ENCODE results near the gene CDS2.
A peak's percentile ranks its signal among the peaks of the same experiment; 100 is the strongest.

CDS2 gene

GRCh38 chr20:5172903-5173463 lies 46.2 kb downstream of the CDS2 start:
- peak overlapping the region in 1 of 3 experiments; percentile 86 for H3K27ac Mint-ChIP-seq
- H3K27me3 Mint-ChIP-seq (ENCODE audit: low read depth): no peaks in the 10 kb centered on the region
- H3K4me1 Mint-ChIP-seq: peaks cover 44% of the 10 kb centered on the region
- H3K4me3 Mint-ChIP-seq: no peak overlapping the region
- no peak for TF ChIP-seq CTCF (IDR thresholded peaks at IDR 0.05; ENCODE audit: unreplicated experiment in 3 of 3)
- peaks cover 9% of the 10 kb centered on the region for H3K36me3 Mint-ChIP-seq (ENCODE audit: low read depth)
- no peaks in the 10 kb centered on the region for H3K9me3 Mint-ChIP-seq

- no peak for TF ChIP-seq CTCF (IDR thresholded peaks at IDR 0.05; ENCODE audit: unreplicated experiment in 3 of 3)
- H3K27ac Mint-ChIP-seq: no peak overlapping the region
- H3K36me3 Mint-ChIP-seq (ENCODE audit: low read depth): peaks cover 14% of the 10 kb centered on the region
- H3K4me1 Mint-ChIP-seq: peaks cover 42% of the 10 kb centered on the region
- H3K9me3 Mint-ChIP-seq: no peaks in the 10 kb centered on the region
- H3K27me3 Mint-ChIP-seq (ENCODE audit: low read depth): no peaks in the 10 kb centered on the region
- H3K4me3 Mint-ChIP-seq: no peak overlapping the region
Measured at GRCh38 chr20:5173751-5174150, 46.9 kb downstream of the CDS2 start.

- Mint-ChIP-seq H3K9me3 (no peaks in the 10 kb centered on the region), H3K4me1 (peaks cover 9% of the 10 kb centered on the region), H3K36me3 (ENCODE audit: low read depth) (peaks cover 19% of the 10 kb centered on the region), H3K27ac (no peak overlapping the region), H3K4me3 (no peak overlapping the region), H3K27me3 (ENCODE audit: low read depth) (no peaks in the 10 kb centered on the region)
- no peak for TF ChIP-seq CTCF (IDR thresholded peaks at IDR 0.05; ENCODE audit: unreplicated experiment in 3 of 3)
Measured at GRCh38 chr20:5177071-5177470, 50.3 kb downstream of the CDS2 start.

- Mint-ChIP-seq H3K9me3 (no peaks in the 10 kb centered on the region), H3K36me3 (ENCODE audit: low read depth) (peaks cover 27% of the 10 kb centered on the region), H3K27ac (no peak overlapping the region), H3K4me1 (no peaks in the 10 kb centered on the region), H3K27me3 (ENCODE audit: low read depth) (no peaks in the 10 kb centered on the region), H3K4me3 (no peak overlapping the region)
- TF ChIP-seq CTCF (IDR thresholded peaks at IDR 0.05; ENCODE audit: unreplicated experiment in 3 of 3): no peak
Measured at GRCh38 chr20:5178046-5178445, 51.2 kb downstream of the CDS2 start.

- H3K9me3 Mint-ChIP-seq: no peaks in the 10 kb centered on the region
- H3K36me3 Mint-ChIP-seq (ENCODE audit: low read depth): peaks cover 40% of the 10 kb centered on the region
- no peaks in the 10 kb centered on the region for H3K4me1 Mint-ChIP-seq
- TF ChIP-seq CTCF (IDR thresholded peaks at IDR 0.05; ENCODE audit: unreplicated experiment in 3 of 3): no peak
- no peak overlapping the region for H3K27ac Mint-ChIP-seq
- H3K4me3 Mint-ChIP-seq: no peak overlapping the region
- H3K27me3 Mint-ChIP-seq (ENCODE audit: low read depth): no peaks in the 10 kb centered on the region
Measured at GRCh38 chr20:5180421-5180820, 53.6 kb downstream of the CDS2 start.

GRCh38 chr20:5180933-5181332 lies 54.1 kb downstream of the CDS2 start:
- TF ChIP-seq CTCF (IDR thresholded peaks at IDR 0.05; ENCODE audit: unreplicated experiment in 3 of 3): no peak
- Mint-ChIP-seq H3K36me3 (ENCODE audit: low read depth) (peaks cover 41% of the 10 kb centered on the region), H3K27ac (no peak overlapping the region), H3K4me3 (no peak overlapping the region), H3K27me3 (ENCODE audit: low read depth) (no peaks in the 10 kb centered on the region), H3K4me1 (no peaks in the 10 kb centered on the region), H3K9me3 (no peaks in the 10 kb centered on the region)

Data from nephron (organoid).